Measurements from ENCODE around the gene PRELID2.
"Not testable (repeated sequence)": the region's sequence is repeated elsewhere in the genome, so short reads cannot be mapped to it uniquely, and the experiment has no call there.

The PRELID2 gene

DNA sequence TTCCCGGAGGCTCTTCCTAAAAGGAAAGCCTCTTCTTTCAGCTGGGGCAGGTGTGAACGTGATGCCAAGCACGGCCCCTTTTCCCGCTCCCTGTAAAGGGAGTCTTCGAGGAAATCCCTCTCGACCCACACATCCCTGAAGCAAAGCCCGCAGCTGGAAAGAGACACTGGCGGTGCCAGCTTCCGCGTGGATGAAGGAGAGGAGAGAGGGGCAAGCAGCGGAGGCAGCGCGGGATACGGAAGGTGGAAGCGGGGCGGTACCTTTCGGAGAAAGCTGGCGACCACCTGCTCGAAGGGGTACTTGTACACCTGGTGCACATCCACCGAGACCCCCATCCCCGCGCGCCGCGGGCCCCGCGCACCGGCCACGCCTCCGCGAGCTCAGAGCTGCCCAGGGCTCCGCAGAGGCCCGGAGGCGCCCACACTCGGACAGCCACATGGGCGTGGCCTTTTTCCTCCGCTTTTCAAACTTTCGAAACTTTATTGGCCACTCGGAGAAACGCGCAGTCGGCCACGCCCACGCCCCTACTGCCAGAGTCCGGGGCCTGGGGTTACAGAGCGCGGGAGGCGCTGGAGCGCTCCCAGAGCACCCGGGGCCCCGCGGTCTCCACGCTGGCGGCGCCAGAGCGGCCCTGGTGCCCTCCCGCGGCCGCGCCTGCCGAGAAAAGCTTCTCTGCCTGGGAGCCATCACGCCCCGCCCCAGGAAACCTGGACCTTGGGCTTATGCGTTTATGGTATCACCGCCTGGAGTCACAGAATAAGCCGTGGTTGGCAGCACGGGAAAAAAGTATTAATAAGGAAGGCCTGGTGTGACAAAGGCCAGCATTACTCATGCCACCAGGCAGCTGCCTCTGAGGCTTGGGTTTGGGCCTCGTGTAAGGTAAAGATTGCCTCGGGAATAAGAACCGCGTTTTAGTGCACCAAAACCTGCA is at the start of gene PRELID2:
Gene PRELID2, minus strand, starts transcription at position 426 of the 931 bp plus-strand sequence. Its CDS starts 91 bp downstream, at position 335.
- peak; percentile 38 for DNase-seq

DNA sequence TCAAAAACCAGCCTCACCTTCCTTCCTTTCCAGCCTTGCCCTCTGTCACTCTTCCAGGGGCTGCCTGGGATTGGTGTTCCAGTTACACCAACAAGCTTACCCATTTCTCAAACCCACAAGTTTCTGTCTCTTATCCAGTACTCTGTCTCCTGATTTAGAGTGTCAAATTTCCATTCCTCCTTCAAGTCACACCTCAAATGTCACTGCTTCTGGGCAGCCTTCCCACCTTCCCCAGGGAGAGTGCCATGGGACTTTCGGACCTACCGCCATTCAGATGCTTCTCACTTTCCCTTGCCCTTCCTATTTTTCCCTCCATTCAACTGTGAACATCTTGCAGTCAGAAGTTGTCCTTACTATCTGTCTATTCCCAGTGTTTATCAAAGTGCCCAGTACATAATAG is 39.6 kb upstream of the PRELID2 start:
- no peak for DNase-seq

DNA sequence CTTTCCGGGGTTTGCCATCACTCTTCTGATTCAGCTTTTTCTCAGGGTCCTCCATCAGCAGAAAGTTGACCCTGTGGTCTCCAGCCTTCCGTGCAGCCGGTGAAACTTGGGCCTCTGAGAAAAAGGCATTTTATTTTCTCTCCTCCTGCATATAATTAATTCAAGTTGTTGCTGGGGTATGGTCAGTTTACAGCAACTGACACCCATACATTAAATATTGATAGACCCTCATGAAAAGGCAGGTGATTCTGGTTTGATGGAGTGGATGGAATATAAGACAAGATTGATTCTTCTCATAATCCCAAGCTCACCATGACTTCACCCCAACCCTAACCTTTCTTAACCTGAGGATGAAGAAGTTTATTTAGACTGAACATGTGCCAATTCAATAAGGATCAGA is 37.8 kb upstream of the PRELID2 start, which contains the start of gene GRXCR2:
Gene GRXCR2, minus strand, starts transcription at position 101 of the 400 bp plus-strand sequence. Its CDS starts 46 bp downstream, at position 55.
- no peak for DNase-seq

DNA sequence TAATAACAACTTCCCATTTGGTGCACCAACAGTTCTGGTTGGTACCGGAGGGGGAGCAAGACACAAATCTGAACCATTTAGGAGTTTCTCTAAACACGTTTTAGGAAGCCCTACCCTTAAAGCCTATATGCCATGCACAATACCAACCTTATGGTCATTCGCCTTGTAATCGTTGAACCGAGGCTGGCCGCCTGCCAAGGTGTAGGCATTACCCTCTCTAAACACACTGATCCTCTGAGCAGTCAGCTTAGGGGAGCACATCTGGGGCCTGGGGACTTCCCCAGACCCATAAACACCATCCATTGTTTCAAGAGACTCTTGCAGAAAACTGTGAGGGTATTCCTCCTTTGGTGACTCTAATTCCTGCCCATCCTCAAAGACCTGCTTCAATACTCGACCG is 37.3 kb upstream of the PRELID2 start:
- no peak for DNase-seq

DNA sequence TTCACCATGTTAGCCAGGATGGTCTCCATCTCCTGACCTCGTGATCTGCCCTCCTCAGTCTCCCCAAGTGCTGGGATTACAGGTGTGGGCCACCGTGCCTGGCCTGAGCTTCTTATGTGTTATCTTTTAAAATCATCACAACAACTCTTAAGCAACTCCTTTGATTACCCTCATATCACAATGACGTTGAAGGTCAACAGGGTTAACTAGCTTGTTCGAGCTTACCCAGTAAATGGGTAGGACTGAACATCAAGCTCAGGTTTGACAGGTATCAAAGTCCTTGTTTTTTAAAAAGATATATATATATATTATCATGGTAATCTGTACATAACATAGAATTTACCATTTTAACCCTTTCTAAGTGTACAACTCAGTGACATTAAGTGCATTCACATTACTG is 34.6 kb upstream of the PRELID2 start:
- DNase-seq = no peak

DNA sequence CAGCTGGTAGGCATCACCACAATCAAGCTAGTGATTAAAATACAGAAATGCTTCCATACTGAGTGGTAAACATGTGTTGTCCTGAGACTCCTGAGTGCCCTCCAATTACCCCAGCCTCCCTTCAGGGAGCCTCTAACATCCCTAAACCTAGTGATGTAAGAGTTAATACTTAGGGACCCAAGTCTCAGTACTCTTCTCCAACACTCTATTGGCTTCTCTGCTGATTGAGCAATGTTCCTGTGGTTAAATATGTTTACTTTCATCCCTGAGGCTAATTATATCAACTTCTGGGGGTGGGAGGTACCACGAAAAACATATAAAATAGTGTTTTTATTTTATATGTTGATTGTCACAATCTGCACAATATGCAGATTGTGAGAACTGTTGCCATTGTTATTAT is 32.7 kb upstream of the PRELID2 start:
- no peak for DNase-seq

DNA sequence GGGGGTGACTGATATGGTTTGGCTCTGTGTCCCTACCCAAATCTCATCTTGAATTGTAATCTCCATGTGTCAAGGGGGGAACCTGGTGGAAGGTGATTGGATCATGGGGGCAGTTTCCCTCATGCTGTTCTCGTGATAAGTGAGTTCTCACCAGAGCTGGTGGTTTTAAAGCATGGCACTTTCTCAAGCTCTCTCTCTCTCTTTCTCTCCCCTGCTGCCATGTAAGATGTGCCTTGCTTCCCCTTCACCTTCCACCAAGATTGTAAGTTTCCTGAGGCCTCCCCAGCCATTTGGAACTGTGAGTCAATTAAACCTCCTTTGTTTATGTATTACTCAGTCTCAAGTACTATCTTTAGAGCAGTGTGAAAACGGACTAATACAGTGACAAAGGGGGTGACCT is 29.3 kb upstream of the PRELID2 start:
- DNase-seq = not testable (repeated sequence)

DNA sequence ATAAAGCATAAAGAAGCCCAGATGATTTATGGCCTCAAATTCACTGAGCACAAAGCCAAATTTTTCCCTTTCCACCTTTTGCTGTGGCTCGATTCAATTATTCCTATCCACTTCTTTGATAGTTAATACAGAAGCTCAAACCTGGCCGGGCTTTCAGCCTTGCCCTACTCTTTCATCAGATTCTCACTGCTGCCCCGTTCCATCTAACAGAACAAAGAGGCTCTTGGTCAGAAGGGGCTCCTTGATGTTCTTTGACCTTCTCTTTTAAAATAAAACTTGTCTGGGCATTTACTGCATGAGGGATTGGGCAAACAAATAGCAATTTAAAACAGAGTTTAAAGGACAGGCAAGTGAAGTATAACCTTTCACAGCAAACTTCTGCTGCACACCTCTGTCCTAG is 27.9 kb upstream of the PRELID2 start:
- DNase-seq = no peak

DNA sequence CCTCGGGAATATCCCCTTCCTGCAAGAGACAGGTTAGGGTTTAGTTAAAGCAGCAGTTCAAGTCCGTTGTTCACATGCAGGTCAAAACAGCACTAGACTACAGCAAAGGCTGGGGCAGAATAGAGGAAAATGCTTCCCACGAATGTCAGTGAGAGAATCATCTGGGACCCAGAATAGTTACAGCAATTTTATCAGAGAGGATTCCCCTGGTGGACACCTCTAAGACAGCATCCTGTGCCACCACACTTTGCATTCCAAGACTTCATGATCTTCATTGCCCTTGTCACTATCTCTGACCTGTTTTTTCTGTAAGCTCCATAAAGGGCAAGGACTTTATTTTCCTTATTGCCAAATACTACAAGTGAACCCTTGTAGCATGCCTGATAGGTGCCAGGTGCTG is 24.8 kb upstream of the PRELID2 start:
- no peak for DNase-seq

DNA sequence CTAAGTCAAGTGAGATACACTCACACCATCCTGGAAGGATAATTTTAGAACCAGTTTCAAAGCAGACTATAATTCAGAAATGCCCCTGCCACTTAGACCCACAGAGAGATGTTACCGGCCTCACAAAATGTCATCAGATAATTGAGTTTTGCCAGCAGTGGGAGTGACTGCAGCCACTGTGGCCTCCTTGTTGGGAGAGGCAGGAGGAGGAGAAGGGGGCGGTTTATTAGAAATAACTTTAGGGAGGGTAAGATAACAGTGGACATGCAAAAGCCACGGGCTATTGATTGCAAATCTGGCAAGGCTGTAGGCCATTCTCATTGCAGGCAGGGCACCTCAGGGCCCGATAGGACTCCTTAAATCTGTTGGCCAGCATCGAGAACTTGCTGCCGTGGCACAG is 24.3 kb upstream of the PRELID2 start:
- DNase-seq = no peak

DNA sequence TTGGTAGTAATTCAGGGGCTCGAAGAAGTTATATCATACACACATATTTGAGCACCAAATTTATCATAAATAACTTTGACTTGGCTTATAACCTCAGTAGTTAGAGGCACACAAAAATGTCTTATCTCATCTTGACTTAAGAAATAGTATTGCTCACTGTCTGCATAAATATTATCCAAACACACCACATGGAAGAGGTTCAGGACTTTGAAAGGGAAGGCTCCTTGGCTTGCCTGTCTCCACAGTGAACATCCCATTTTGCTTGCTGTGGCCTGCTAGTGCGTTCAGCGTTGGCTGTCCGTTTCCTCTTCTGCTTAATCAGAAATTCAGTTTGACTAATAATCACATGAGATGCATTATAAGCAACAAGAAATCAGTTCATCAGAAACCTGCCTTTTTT is 23.8 kb upstream of the PRELID2 start:
- no peak for DNase-seq

DNA sequence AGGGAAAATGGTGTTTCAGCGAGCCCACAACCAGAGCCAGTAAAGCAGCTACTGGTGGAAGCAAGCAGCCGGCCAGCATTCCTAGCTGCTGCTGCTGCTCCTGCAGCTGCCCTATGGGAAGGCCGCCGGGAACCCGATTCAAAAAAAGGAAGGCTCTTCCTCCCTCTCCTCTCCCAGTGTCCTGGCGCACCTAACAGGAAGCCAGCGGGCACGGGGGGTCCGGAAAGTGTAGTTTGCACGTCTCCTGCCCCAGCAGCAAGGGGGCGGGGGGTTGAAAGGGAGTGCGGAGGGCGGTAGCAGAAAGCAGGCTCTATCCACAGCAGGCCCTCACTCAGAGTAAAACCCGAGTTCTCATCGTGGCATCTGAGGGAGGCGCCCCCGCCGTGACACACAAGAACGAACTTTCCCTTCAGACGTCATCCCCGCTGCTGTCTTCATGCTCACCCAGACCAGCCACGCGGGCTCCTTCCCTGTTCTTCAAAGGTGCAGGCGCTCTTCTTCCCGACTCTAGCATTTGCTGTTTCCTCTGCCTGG is 21.2 kb upstream of the PRELID2 start:
- no peak for DNase-seq

DNA sequence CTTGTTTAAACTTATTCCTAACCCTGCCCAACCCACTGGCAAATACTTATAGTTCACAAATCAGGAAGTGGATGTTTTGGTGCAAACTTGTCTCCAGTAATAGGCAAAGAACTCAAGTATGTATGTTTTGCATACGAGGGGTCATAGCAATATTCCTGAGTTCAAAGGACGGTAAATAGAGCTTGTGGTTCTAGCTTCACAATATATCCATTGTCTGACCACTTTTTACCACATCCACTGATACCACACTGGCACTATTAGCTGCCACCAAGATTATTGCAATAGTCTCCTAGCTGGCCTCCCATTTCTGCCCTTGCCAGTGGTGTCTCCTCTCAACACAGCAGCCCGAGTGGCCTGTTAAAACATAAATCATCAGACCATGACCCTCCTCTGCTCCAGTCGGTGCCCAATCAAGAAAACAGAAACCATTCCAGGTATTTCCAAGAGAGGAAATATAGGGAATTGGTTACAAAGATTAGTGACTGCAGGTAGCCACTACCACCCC is 20.7 kb upstream of the PRELID2 start:
- no peak for DNase-seq

DNA sequence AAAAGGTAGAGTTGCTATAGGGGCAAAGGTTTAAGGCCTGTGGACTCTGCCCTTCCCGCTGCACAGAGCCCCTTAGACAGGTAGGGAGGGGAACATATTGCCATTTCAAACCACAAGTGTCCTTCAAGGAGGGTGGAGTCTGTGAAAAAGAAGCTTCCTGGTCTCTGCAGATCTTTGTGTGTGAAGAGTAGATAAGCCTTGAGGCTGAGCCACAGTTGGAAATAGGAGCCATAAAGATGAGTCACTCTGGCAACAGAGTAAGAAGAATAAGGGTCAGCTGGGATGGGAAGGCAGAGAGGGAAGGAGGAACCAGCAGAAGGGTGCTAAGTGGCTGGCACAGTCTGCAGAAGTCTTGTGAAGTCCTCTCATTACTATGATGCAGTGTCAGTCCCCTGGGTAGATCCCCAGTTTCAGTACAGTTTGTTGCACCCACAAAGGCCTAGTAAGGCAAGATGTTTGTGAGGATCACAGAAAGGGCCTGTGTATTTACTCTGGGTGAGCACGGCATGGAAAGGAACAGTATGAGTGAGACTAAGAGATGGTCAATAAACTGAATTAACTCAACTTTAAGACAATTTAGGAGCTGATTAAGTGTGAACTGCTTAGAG is 19.6 kb upstream of the PRELID2 start:
- DNase-seq = no peak

DNA sequence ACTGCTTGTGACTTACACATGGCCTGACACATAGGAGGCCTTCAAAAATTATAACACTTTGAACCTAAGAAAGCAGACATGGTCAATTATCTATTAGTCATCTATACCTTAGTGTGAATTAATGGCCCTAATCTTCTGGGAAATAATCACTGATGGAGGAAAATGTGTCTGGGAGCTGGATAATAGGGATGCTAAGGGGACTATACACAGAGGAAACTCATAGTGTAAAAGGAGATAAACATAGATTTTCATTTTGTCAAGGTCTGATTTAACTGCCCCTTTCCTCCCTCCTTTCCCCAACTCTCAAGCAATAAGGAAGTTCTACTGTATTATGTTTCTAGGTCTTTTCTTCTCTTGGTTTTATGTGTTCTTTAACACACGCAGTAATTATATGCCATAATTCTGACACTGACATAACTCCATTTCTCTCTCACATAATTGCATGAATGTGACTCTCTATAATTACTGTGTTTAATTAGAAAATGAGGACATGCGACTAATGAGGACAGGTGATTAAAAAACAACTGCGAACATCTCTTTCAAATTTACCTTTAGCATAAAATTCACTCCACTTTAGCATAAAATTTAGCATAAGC is 18.7 kb upstream of the PRELID2 start:
- no peak for DNase-seq

DNA sequence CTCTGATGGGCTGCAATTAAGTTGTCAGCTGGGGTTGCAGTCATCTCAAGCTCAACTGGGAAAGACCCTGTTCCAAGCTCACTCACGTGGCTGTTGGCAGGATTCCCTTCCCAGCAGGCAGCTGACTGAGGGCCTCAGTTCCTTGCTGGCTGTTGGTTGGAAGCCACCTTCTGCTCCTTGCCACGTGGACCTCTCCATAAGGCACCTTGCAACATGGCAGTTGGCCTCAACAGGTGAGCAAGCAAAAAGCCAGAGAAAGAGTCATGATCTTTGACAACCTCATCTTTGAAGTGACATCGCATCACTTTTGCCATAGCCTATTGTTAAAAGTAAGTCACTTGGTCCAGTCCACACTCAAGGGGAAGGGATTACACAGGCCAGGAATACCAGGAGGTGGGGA is 17.8 kb upstream of the PRELID2 start:
- DNase-seq = no peak

DNA sequence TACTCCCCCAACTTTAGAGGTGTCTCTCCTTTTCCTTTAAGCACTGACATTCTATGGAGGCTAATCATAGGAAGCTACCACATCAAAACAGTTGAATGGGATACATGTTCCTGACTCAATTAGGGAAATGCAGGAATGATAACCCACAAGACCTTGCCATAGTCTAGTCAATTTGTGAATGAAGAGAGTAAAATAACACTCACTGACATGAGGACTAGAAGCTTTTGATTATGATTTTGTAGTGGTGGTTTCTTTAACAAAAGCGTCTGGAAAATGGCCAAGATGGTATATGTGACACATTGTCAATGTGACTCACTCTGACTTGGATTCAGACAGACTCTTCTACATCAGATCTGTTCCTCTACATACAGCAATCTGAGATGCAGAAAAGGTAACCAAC is 13.7 kb upstream of the PRELID2 start:
- DNase-seq = no peak

DNA sequence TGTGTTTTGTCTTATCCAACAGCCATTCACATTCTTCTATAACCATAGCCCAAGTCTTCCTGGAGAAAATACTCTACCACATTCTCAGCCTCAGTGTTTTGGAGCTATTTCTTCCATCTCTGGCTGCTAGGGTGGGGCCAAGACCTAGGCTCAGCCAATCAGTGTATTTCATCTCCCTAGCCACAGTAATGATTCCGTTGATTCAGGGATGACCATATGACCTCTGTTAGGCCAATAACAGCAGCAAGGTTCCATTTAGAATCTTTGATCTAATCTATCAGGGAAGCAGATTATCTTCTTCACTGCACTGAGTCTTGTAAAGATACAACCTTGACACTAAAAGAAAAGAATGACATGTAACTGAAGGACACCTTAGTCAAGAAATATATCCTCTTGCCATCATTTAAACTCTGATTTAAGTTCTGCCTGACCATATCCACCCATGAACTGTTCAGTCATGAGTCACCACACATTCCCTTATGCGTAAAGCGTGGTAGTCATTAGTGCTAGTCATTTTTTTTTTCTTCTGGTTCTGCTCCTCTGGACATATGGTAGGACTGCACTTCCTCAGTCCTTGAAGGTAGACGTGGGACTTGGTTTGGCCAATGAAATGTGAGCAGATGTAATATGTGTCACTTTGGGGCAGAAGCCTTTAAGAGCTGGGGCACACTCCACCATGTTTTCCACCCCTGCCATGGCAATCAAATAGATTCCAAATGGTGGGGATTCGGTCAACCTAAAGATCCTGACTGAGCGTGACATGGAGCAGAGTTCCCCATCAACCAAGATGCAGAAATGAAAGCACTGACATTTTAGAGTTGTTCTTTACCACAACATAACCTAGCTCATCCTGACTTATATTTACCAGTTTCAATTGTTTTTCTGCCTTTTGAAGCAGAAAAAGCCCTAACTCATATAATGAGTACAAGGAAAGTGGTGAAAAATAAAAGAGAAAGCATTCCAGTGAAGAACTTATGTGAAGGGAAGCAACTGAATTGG is 12.7 kb upstream of the PRELID2 start:
- DNase-seq = no peak

DNA sequence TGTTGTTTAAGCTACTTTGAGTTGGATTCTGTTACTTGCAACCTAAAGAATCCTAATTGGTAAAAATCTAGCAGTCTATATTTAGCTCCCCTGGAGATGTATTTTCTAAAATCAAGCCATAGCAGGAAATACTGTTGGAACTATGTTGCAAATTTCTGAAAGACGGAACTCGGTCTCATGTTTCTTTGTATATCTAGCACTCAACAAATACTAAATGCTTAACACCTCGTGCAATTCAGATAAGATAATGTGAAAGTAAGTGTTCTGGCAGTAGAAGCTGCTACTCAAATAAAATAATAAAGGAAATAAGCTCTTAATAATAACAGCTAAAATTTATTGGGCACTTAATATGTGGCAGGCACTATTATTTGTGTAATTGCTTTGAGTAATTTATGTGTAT is 10.9 kb upstream of the PRELID2 start:
- no peak for DNase-seq

DNA sequence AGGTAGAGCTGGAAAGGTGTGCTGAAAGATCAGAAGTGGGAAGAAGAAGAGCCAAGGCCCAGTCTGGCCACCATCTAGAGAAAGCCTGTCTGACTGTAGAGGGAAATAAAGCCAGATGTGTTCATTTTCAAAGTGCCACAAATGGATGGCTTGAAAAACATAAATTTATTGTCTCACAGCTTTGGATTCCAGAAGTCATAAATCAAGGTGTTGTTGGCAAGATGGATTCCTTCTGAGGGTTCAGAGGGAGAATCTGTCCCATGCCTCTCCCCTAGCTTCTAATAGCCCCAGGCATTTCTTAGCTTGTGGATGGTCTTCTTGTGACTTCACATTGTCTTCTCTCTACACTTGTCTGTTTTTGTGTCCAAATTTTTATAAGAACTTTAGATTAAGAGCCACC is 6.2 kb upstream of the PRELID2 start:
- DNase-seq = no peak

DNA sequence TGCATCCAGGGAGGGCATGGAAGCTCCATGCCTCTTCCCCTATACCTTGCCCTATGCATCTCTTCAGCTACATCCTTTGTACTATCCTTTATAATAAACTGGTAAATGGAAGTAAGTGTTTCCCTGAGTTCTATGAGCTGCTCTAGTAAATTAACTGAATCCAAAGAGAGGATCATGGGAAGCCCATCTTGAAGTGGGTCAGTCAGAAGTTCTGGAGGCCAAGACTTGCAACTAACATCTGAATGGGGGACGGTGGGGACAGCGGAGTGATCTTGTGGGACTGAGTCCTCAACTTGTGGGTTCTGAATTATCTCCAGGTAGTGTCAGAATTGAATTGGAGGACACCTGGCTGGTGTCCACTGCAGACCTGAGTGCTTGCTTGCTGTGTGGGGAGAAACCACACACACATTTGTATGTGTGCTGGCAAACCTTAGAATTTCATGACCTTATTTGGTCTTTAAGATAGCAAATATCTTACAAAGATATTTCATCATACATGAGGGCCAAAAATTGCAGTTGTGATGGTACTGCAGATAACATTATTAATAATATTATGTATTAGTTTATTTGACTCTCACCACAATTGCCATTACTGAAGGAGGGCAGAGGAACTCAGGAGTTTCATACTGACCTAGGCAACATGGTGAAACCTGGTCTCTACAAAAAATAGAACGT is 5.5 kb upstream of the PRELID2 start:
- DNase-seq = no peak

DNA sequence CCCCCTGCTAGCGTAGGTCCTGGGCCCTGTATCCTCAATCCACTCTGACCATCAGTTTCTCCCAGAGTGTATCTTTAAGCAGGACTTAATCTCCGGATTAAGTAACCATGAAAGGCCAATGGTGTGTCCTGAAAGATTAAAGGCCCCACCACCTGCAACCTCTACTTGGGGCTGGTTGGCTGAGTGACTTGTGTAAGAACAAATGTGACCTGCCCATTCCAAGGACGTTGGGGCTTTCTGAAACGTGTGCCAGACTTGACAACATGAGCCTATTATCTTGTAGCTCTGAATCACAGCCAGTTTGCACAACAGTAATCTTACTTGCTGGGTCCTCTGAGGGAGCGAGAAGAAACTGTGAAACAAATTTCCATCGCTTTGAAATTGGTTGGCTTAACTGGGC is 3.1 kb upstream of the PRELID2 start:
- DNase-seq = no peak

Data from stimulated activated CD4-positive, alpha-beta T cell treated with anti-CD3 and anti-CD28 coated beads, Interleukin-12 subunit alpha, Interleukin-12 subunit beta, amount 100 ng/mL, for 4 hours (primary cell).